Fibroblast of skin of right quadriceps (primary cell): ENCODE results near the gene LARGE2.
"Not testable (repeated sequence)": the region's sequence is repeated elsewhere in the genome, so short reads cannot be mapped to it uniquely, and the experiment has no call there.

Experiments used
- DNase-seq: peaks from one replicate; pipeline ENCODE4 v3.0.0-alpha.2; 2013

Gene LARGE2

DNA sequence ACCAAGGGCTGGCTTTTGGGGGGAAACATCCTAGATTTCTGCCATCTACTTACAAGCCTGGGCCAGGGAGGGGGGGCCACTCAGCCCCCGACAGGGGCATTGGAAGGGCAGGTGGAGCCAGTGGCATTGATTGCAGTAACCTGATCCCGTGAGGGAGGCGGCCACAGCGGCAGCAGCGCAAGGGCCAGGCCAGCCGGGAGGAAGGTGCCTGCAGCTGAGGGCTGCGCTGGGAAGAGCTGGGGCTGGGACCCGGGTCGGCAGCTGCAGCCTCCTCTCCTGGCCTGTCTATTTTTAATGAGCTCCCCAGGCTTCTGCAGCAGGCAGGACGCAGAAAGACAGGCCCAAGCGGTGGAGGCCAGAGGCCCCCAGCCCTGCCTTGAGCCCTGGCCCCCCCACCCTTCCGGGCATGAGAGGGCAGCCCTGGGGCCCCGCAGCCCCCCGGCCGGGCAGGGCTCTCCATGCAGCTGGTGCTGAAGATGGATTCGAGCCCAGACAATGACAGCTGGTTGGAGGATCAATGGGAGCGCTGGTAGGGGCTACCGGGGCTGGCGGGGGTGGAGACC is 26.0 kb upstream of the LARGE2 start:
- no peak for DNase-seq

DNA sequence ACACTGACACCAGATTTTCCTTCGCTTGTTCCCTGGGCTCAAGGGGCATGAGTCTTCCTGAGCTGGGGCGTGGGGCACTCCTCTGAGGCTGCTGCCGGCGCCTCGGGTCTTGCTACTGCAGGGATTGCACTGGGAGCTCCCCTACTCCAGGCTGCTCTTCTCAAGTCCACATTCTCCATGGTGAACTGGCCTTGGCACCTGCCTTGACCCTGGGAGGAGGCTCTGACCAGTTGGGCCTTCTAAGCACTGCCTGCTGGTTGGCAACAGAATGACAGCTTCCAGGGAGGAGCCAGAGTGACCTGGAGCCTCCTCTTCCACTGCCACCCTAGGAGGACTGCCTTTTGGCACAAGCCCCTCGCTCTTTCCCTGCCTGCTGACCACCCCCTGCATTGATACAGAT is 24.9 kb upstream of the LARGE2 start:
- DNase-seq = no peak

- DNase-seq = no peak
Observed at GRCh38 chr11:45899086-45899447, 23.4 kb upstream of the LARGE2 start.

GRCh38 chr11:45899448-45900174 is 22.8 kb upstream of the LARGE2 start:
- peak; percentile 87 for DNase-seq

DNA sequence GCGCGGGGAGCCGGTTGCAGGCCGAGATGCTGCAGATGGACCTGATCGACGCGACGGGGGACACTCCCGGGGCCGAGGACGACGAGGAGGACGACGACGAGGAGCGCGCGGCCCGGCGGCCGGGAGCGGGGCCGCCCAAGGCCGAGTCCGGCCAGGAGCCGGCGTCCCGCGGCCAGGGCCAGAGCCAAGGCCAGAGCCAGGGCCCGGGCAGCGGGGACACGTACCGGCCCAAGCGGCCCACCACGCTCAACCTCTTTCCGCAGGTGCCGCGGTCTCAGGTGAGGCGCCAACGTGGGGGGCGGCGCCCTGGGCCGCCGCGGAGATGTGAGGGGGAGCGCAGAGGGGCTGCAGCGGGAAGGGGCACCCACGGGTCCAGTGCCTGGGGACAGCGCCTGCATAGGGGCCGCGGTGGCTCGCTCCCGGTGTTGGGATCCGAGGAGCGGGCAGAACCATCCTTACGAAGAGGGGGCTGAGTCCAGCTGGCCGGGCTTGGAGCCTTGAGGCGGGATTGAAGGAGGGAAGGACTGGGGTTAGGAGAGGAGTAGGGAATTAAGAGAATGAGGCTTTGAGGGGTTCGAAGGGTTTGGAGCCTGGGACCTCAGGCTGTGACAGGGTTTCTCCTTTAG is 22.2 kb upstream of the LARGE2 start:
- not testable (repeated sequence) for DNase-seq

DNA sequence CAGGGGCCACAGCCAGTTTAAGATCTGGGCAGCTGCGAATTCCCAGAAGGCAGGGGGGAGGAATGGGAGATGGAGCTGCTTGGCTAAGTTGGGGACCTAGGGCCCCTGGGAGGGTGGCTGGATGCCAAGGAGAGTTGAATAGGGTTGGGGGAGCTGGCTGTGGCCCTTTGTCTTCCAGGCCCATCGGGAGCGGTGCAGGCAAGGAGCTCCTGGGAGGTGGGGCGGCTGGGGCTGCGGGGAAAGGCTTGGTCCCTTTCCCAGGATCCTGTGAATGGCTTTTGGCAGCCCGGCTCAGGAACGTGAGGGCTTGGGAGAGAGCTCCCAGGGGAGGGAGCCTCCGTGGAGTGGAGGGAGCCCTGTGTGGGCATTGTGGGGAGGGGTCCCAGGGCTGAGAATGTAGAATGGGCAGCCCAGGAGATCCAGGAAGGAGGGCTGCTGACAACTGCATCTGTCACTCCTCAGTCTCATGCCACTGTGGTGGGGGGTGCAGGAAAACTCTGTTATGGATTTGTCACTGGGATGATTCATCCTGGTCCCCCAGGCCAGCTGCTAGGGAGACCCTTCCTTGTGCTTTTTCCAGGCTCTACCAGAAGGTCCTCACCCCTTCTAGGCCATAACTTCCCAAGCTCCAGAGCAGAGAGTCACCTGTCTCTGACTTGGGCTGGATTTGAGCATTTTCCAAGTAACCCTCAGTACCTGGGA is 21.4 kb upstream of the LARGE2 start:
- no peak for DNase-seq

DNA sequence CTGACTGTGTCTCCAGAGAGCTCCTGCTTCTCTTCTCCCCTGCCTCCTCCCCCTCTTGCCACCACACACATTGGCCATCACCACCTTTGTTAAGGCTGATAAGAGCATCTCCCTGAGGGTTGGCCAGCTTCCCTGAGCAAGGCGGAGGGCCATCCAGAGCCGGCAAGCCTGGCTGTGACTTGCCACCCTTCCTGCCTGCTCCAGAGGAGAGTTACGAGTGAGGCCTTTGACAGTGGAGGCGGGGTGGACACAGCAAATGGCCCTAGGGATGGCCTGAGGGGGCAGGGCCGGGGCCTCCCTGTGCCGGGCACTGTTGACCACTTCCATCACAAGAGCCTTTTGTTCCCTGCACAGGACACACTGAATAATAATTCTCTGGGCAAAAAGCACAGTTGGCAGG is 20.8 kb upstream of the LARGE2 start:
- no peak for DNase-seq

- DNase-seq = no peak
Observed at GRCh38 chr11:45902452-45903380, 19.7 kb upstream of the LARGE2 start.

- no peak for DNase-seq
Observed at GRCh38 chr11:45904309-45904915, 18.0 kb upstream of the LARGE2 start.

DNA sequence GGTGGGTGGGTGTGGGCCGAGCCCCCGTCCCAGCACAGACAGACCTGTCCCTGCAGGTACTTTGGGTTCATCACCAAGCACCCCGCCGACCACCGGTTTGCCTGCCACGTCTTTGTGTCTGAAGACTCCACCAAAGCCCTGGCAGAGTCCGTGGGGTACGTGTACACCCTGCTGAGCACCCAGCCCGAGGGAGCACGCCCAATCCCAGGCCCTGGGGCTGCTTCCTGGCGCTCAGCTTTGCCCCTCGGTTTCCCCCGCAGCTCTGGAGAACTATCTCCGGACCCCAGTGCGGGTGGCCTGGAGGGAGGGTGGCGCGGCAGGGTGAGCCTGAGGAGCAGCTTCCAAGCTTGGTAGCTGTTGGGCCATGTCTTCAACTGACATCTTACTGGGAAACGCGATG is 17.4 kb upstream of the LARGE2 start:
- DNase-seq = no peak

DNA sequence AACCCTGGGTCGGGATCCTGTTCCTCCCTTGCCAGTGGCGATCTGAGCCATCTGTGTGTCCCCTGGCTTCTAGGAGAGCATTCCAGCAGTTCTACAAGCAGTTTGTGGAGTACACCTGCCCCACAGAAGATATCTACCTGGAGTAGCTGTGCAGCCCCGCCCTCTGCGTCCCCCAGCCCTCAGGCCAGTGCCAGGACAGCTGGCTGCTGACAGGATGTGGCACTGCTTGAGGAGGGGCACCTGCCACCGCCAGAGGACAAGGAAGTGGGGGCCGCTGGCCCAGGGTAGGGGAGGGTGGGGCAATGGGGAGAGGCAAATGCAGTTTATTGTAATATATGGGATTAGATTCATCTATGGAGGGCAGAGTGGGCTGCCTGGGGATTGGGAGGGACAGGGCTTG is 16.9 kb upstream of the LARGE2 start:
- not testable (repeated sequence) for DNase-seq

- DNase-seq = no peak
Observed at GRCh38 chr11:45906096-45906682, 16.3 kb upstream of the LARGE2 start.

GRCh38 chr11:45906965-45907611 is 15.4 kb upstream of the LARGE2 start, which contains the start of gene FREY1:
TSS of gene FREY1 (minus strand) at chr11:45907271. CDS start at chr11:45907245, 26 bp downstream.
- DNase-seq = no peak

- DNase-seq = no peak
Observed at GRCh38 chr11:45907911-45908370, 14.5 kb upstream of the LARGE2 start.

DNA sequence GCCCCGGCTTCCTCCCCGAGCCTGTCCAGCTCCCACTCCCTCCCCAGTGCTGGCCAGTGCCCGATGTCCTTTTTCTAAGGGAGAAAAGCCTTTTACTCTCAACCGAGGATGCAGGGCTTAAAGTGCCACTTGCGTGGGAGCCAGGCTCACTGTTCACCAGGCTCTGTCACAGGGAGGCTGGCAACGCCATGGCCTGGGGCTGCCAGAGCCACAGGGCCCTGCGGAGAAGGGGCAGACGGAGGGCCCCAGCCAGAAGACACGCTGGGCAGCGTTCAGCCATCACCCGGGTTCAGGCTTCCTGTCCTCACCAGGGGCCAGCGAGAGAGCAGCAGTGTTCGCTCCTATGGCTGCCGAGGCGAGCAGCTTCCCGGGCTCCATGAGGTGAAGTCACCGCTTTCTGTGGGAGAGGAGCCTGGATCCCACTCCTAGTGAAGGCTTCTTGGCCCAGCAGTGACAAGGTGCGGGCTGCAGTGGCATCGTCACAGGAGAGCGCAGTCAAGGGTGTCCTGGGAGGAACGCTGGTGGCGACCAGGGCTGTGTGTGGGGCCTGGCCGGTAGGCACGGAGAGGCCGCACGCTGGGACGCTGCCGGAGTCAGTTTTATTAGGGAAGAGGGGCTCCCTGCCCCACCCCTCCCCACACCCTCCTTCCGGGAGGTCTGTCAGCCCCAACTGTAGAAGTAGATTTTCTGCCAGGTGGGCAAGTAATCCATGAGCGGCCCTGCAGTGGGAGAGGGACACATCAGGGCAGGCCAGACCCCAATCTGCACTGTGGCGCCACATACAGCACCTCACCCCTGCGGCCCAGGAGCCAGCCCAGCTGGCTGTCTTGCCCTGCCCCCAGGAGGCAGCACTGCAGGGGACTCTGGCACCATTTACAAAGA is 12.6 kb upstream of the LARGE2 start:
- DNase-seq = no peak

- DNase-seq = no peak
Observed at GRCh38 chr11:45910623-45911022, 11.8 kb upstream of the LARGE2 start.

DNA sequence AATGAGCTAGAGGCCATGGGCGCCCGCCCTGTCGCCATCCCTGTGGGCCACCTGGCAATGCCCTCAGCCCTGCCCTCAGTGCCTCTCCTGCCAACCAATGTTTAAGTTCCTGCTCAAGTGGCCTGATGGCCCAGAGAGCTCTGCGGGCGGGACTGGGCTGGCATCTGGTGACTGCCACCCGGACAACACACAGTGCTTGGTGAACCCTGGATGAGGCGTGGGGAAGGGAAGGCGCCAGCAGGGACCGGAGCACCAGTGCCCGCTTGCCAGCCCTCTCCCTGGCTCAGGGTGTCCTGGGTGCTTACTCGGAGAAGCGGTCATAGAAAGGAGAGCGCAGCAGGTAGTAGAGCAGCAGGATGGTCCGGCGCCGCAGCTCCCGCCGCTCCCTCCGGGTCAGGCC is 8.9 kb upstream of the LARGE2 start:
- DNase-seq = no peak

GRCh38 chr11:45913942-45914635 is 8.4 kb upstream of the LARGE2 start:
- DNase-seq = no peak

- DNase-seq = no peak
Observed at GRCh38 chr11:45915446-45915845, 7.0 kb upstream of the LARGE2 start.

GRCh38 chr11:45917286-45917622 is 5.2 kb upstream of the LARGE2 start:
- no peak for DNase-seq
